NCI-H774 (cell line): ENCODE data around the gene GPR55.

Source experiments
- DNase-seq: peaks from one replicate; lab custom pipeline; 2025; lab: John Stamatoyannopoulos, UW

Gene GPR55

GRCh38 chr2:230879271-230879882 lies 45.7 kb downstream of the GPR55 start:
- DNase-seq = no peak

GRCh38 chr2:230878599-230879188 lies 46.3 kb downstream of the GPR55 start:
- no peak for DNase-seq

- no peak for DNase-seq
Observed at GRCh38 chr2:230877759-230878598, 47.1 kb downstream of the GPR55 start.

- DNase-seq = no peak
Observed at GRCh38 chr2:230877116-230877758, 47.8 kb downstream of the GPR55 start.

GRCh38 chr2:230875347-230876315 lies 49.4 kb downstream of the GPR55 start:
- DNase-seq = no peak

- DNase-seq = no peak
Observed at GRCh38 chr2:230874876-230875275, 50.2 kb downstream of the GPR55 start.

- no peak for DNase-seq
Observed at GRCh38 chr2:230874456-230874855, 50.6 kb downstream of the GPR55 start.

GRCh38 chr2:230873661-230874401 lies 51.2 kb downstream of the GPR55 start:
- no peak for DNase-seq

GRCh38 chr2:230872968-230873660 lies 51.9 kb downstream of the GPR55 start:
- no peak for DNase-seq

GRCh38 chr2:230872151-230872967 lies 52.7 kb downstream of the GPR55 start:
- DNase-seq = no peak

- no peak for DNase-seq
Observed at GRCh38 chr2:230871361-230872150, 53.5 kb downstream of the GPR55 start.

- no peak for DNase-seq
Observed at GRCh38 chr2:230870544-230871360, 54.3 kb downstream of the GPR55 start.

GRCh38 chr2:230869914-230870543 lies 55.0 kb downstream of the GPR55 start:
- DNase-seq = no peak

GRCh38 chr2:230868947-230869913 lies 55.8 kb downstream of the GPR55 start:
- DNase-seq = no peak

GRCh38 chr2:230868161-230868946 lies 56.7 kb downstream of the GPR55 start:
- no peak for DNase-seq
